Measurements from ENCODE around the gene MYO18A. TPM values are rescaled to one million over a fixed set of nuclear protein-coding genes. Genes with fewer than 3 reads are reported as not detected.
"Not testable (repeated sequence)": the region's sequence is repeated elsewhere in the genome, so short reads cannot be mapped to it uniquely, and the experiment has no call there.

MYO18A gene
- total RNA-seq (100 to 1,000 TPM; 119 to 151 (median 145) TPM), total RNA-seq (34.9 to 304 (median 165) reads per million in 29 experiments)
- 86.7 TPM for total RNA-seq (2013)

- H3K9me3 Mint-ChIP-seq, result no peaks in the 10 kb centered on the region
- Histone ChIP-seq H3K27me3 (replicated peaks in 1 of 2; ENCODE audit: control insufficient read depth in 2 of 2, extremely low read depth in 1 of 2, insufficient read depth in 2 of 2, low read length in 1 of 2) (no peaks in the 10 kb centered on the region), H3K27ac (ENCODE audit: low read length) (no peak within 1 kb of the TSS), H3K9me3 (no peaks in the 10 kb centered on the region), H3K4me3 (ENCODE audit: control insufficient read depth in 1 of 2, extremely low read depth in 1 of 2, low read length in 1 of 2) (peak within 1 kb of the TSS; percentile 29 to 33), H3K36me3 (ENCODE audit: control insufficient read depth in 2 of 2, extremely low read depth in 1 of 2, insufficient read depth in 1 of 2, low read length in 1 of 2) (no peaks in the 10 kb centered on the region), H3K4me1 (ENCODE audit: control insufficient read depth in 1 of 2, extremely low read depth in 1 of 2, insufficient read depth in 2 of 2, low read length in 2 of 2) (peaks cover 5 to 32% of the 10 kb centered on the region in 2 experiments)
- peaks cover 14 to 29% (median 16%) of the 10 kb centered on the region in 3 donors for H3K4me1 Mint-ChIP-seq
- ChIA-PET CTCF (interaction anchor here (0.5 to 11.5 kb wide), 17 partner anchors 17 to 1064 kb away, joined by 3 to 184 read pairs (median 3); no protein-coding TSS in a partner anchor), POLR2A (interaction anchor here (0.5 to 0.9 kb wide), 4 partner anchors 33 to 1105 kb away, joined by 3 to 8 read pairs (median 6); partner anchors contain the start of gene NUFIP2 (in 1 of the 2))
- H3K4me3 Mint-ChIP-seq, result peak within 1 kb of the TSS; percentile 55 to 85 (median 64)
- H3K27ac Mint-ChIP-seq, result no peak within 1 kb of the TSS
- no peaks in the 10 kb centered on the region for H3K27me3 Mint-ChIP-seq
- WGBS (ENCODE audit: insufficient coverage), result 3% methylated on average over 55 of the region's 76 CpGs
- H3K36me3 Mint-ChIP-seq, result no peaks in the 10 kb centered on the region
- ATAC-seq (replicated peaks in 1 of 4), result peak; percentile 90 to 97 (median 92)
- peak; percentile 37 to 88 (median 70) for DNase-seq
These were observed at the start of gene MYO18A for GRCh38 chr17:29180034-29180787. TSS of gene MYO18A (minus strand) at chr17:29180398. CDS start at chr17:29166940, 13,458 bp downstream.

- CTCF ChIA-PET, result interaction anchor here in 1 of 2 donors (0.6 to 0.8 kb wide), 2 partner anchors 26 to 74 kb away, joined by 3 read pairs; no protein-coding TSS in a partner anchor
These were observed 45.2 kb upstream of the MYO18A start for GRCh38 chr17:29225396-29225795.

GRCh38 chr17:29221338-29221737 is 41.1 kb upstream of the MYO18A start:
- not testable (repeated sequence) for H3K9me3 Mint-ChIP-seq
- POLR2A ChIA-PET, result interaction anchor here (0.5 to 0.6 kb wide), 2 partner anchors 84 to 282 kb away, joined by 3 read pairs; no protein-coding TSS in a partner anchor

More at GRCh38 chr17:29225396-29225795, 45.2 kb upstream of the MYO18A start:
- POLR2A ChIA-PET, result no interaction called here
- ATAC-seq (replicated peaks in 1 of 4) (no peak), DNase-seq (no peak)
- Mint-ChIP-seq H3K36me3 (no peaks in the 10 kb centered on the region), H3K27me3 (no peaks in the 10 kb centered on the region), H3K4me1 (no peaks in the 10 kb centered on the region), H3K9me3 (no peaks in the 10 kb centered on the region), H3K4me3 (no peak overlapping the region), H3K27ac (no peak overlapping the region)
- H3K27ac ChIP-seq (ENCODE audit: low read length), result no peak overlapping the region
- H3K4me3 ChIP-seq (ENCODE audit: control insufficient read depth in 1 of 2, extremely low read depth in 1 of 2, low read length in 1 of 2), result no peak overlapping the region
- no peaks in the 10 kb centered on the region for H3K36me3 ChIP-seq (ENCODE audit: control insufficient read depth in 2 of 2, extremely low read depth in 1 of 2, insufficient read depth in 1 of 2, low read length in 1 of 2)
- no peaks in the 10 kb centered on the region for H3K4me1 ChIP-seq (ENCODE audit: control insufficient read depth in 1 of 2, extremely low read depth in 1 of 2, insufficient read depth in 2 of 2, low read length in 2 of 2)
- H3K27me3 ChIP-seq (replicated peaks in 1 of 2; ENCODE audit: control insufficient read depth in 2 of 2, extremely low read depth in 1 of 2, insufficient read depth in 2 of 2, low read length in 1 of 2), result no peaks in the 10 kb centered on the region
- no peaks in the 10 kb centered on the region for H3K9me3 ChIP-seq

DNA sequence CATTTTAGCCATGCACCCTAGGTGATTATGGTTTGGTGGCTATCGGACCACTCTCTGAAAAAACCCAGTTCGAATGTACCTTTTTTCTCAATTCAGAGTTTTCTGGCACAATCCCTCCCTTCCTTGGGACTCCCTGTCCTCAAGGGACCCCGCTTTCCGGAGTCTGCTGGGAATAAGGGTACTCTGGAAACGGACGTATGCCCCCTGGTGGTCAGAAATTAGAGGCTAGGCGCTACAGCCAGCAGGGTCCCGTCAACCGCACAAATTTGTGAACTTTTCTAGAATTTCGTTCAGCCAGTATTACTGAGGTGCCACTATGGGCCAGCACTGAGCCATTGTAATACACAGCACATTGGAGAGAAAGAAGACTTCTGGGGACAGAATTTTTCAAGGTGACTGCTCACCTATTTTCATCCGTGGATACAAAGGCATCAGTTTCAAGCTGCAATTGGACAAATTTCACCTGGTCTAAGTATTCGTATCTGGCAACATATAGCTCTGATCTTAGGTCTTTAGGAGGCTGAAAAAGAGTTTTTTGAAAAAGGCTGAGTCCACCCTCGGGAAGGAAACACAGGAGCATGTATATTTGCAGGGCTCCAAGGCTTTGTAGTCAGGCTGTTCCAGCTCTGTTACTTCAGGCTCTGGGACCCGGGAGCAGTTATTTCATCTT is 39.3 kb upstream of the MYO18A start:
- WGBS (ENCODE audit: insufficient coverage), result 20% methylated on average over 8 of the region's 14 CpGs
- no peak overlapping the region for H3K4me3 Mint-ChIP-seq
- POLR2A ChIA-PET, result no interaction called here

More at GRCh38 chr17:29221338-29221737, 41.1 kb upstream of the MYO18A start:
- DNase-seq; H3K27me3 Mint-ChIP-seq; H3K4me1 ChIP-seq (ENCODE audit: control insufficient read depth in 1 of 2, extremely low read depth in 1 of 2, insufficient read depth in 2 of 2, low read length in 2 of 2); H3K27ac Mint-ChIP-seq; H3K4me3 ChIP-seq (ENCODE audit: control insufficient read depth in 1 of 2, extremely low read depth in 1 of 2, low read length in 1 of 2); H3K4me1 Mint-ChIP-seq; H3K4me3 Mint-ChIP-seq; CTCF ChIA-PET; ATAC-seq (replicated peaks in 1 of 4); H3K36me3 Mint-ChIP-seq; H3K27ac ChIP-seq (ENCODE audit: low read length); H3K27me3 ChIP-seq (replicated peaks in 1 of 2; ENCODE audit: control insufficient read depth in 2 of 2, extremely low read depth in 1 of 2, insufficient read depth in 2 of 2, low read length in 1 of 2); H3K9me3 ChIP-seq; H3K36me3 ChIP-seq (ENCODE audit: control insufficient read depth in 2 of 2, extremely low read depth in 1 of 2, insufficient read depth in 1 of 2, low read length in 1 of 2): not testable (repeated sequence)
- 100% methylated on average over 2 of the region's 11 CpGs for WGBS (ENCODE audit: insufficient coverage)

GRCh38 chr17:29216856-29217255 is 36.7 kb upstream of the MYO18A start:
- Histone ChIP-seq H3K9me3 (no peaks in the 10 kb centered on the region), H3K4me3 (ENCODE audit: control insufficient read depth in 1 of 2, extremely low read depth in 1 of 2, low read length in 1 of 2) (no peak overlapping the region), H3K4me1 (ENCODE audit: control insufficient read depth in 1 of 2, extremely low read depth in 1 of 2, insufficient read depth in 2 of 2, low read length in 2 of 2) (peaks cover 0 to 4% of the 10 kb centered on the region in 2 experiments), H3K27me3 (replicated peaks in 1 of 2; ENCODE audit: control insufficient read depth in 2 of 2, extremely low read depth in 1 of 2, insufficient read depth in 2 of 2, low read length in 1 of 2) (peaks cover 0 to 11% of the 10 kb centered on the region in 2 experiments), H3K27ac (ENCODE audit: low read length) (no peak overlapping the region), H3K36me3 (ENCODE audit: control insufficient read depth in 2 of 2, extremely low read depth in 1 of 2, insufficient read depth in 1 of 2, low read length in 1 of 2) (no peaks in the 10 kb centered on the region)
- no peaks in the 10 kb centered on the region for H3K9me3 Mint-ChIP-seq
- WGBS (ENCODE audit: insufficient coverage), result 90% methylated on average over 3 of the region's 5 CpGs
- H3K27me3 Mint-ChIP-seq, result no peaks in the 10 kb centered on the region
- no peak for ATAC-seq (replicated peaks in 1 of 4)
- H3K4me1 Mint-ChIP-seq, result peaks cover 6 to 7% (median 6%) of the 10 kb centered on the region in 3 donors
- no peaks in the 10 kb centered on the region for H3K36me3 Mint-ChIP-seq
- ChIA-PET POLR2A (interaction anchor here in 1 of 2 donors (0.6 kb wide), 1 partner anchor 11 kb away, joined by 3 read pairs; no protein-coding TSS in a partner anchor), CTCF (interaction anchor here (0.6 to 1.0 kb wide), 3 partner anchors 40 to 64 kb away, joined by 3 read pairs; no protein-coding TSS in a partner anchor)
- H3K4me3 Mint-ChIP-seq, result no peak overlapping the region
- no peak overlapping the region for H3K27ac Mint-ChIP-seq
- no peak for DNase-seq

More for the DNA sequence above, 39.3 kb upstream of the MYO18A start:
- no peak overlapping the region for H3K27ac Mint-ChIP-seq
- Histone ChIP-seq H3K4me3 (ENCODE audit: control insufficient read depth in 1 of 2, extremely low read depth in 1 of 2, low read length in 1 of 2) (no peak overlapping the region), H3K9me3 (no peaks in the 10 kb centered on the region), H3K27ac (ENCODE audit: low read length) (no peak overlapping the region), H3K36me3 (ENCODE audit: control insufficient read depth in 2 of 2, extremely low read depth in 1 of 2, insufficient read depth in 1 of 2, low read length in 1 of 2) (no peaks in the 10 kb centered on the region), H3K27me3 (replicated peaks in 1 of 2; ENCODE audit: control insufficient read depth in 2 of 2, extremely low read depth in 1 of 2, insufficient read depth in 2 of 2, low read length in 1 of 2) (peaks cover 0 to 7% of the 10 kb centered on the region in 2 experiments), H3K4me1 (ENCODE audit: control insufficient read depth in 1 of 2, extremely low read depth in 1 of 2, insufficient read depth in 2 of 2, low read length in 2 of 2) (peaks cover 0 to 4% of the 10 kb centered on the region in 2 experiments)
- H3K36me3 Mint-ChIP-seq, result no peaks in the 10 kb centered on the region
- peaks cover 6 to 7% (median 6%) of the 10 kb centered on the region in 3 donors for H3K4me1 Mint-ChIP-seq
- H3K27me3 Mint-ChIP-seq, result no peaks in the 10 kb centered on the region
- peak; percentile 21 to 84 (median 54) for DNase-seq
- ATAC-seq (replicated peaks in 1 of 4), result peak; percentile 78 to 97 (median 90)
- no peaks in the 10 kb centered on the region for H3K9me3 Mint-ChIP-seq
- CTCF ChIA-PET, result interaction anchor here (0.6 to 2.1 kb wide), 16 partner anchors 31 to 1211 kb away, joined by 3 to 20 read pairs (median 4); partner anchors contain the start of gene MYO18A (in 2 of the 2)

DNA sequence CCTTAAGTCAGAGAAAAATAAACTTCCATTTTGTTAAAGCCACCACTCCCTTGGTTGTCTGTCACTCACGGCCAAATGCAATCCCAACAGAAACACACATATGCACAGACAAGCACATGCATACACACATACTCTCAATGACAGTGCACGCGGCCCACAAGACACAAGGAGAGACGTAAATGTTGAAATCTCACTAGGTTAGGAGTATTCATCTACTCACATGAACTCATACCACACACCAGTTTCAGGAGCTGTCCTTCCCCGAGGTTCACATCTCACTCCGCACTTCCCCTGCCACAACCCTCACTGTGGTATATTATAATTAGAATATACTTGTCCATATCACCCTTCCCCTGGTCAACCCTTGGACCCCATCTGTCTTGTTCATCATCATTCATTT is 36.0 kb upstream of the MYO18A start:
- WGBS (ENCODE audit: insufficient coverage), result 86% methylated on average over 1 of the region's 6 CpGs
- DNase-seq, result no peak
- H3K4me1 ChIP-seq (ENCODE audit: control insufficient read depth in 1 of 2, extremely low read depth in 1 of 2, insufficient read depth in 2 of 2, low read length in 2 of 2), result peaks cover 0 to 4% of the 10 kb centered on the region in 2 experiments
- H3K4me3 Mint-ChIP-seq, result no peak overlapping the region
- peaks cover 6 to 7% (median 6%) of the 10 kb centered on the region in 3 donors for H3K4me1 Mint-ChIP-seq
- no peak overlapping the region for H3K27ac ChIP-seq (ENCODE audit: low read length)
- no peak overlapping the region for H3K4me3 ChIP-seq (ENCODE audit: control insufficient read depth in 1 of 2, extremely low read depth in 1 of 2, low read length in 1 of 2)
- no peaks in the 10 kb centered on the region for H3K9me3 Mint-ChIP-seq
- no peaks in the 10 kb centered on the region for H3K9me3 ChIP-seq
- no peak for ATAC-seq (replicated peaks in 1 of 4)
- H3K36me3 ChIP-seq (ENCODE audit: control insufficient read depth in 2 of 2, extremely low read depth in 1 of 2, insufficient read depth in 1 of 2, low read length in 1 of 2), result no peaks in the 10 kb centered on the region
- no peaks in the 10 kb centered on the region for H3K36me3 Mint-ChIP-seq
- CTCF ChIA-PET, result interaction anchor here in 1 of 2 donors (0.7 to 1.0 kb wide), 2 partner anchors 34 to 58 kb away, joined by 3 read pairs; no protein-coding TSS in a partner anchor
- H3K27me3 ChIP-seq (replicated peaks in 1 of 2; ENCODE audit: control insufficient read depth in 2 of 2, extremely low read depth in 1 of 2, insufficient read depth in 2 of 2, low read length in 1 of 2), result peaks cover 0 to 14% of the 10 kb centered on the region in 2 experiments
- no peak overlapping the region for H3K27ac Mint-ChIP-seq
- POLR2A ChIA-PET, result no interaction called here
- no peaks in the 10 kb centered on the region for H3K27me3 Mint-ChIP-seq
